Type B pancreatic cell (in vitro differentiated cells): ENCODE measurements around the gene LGR6. TPM values are rescaled to one million over a fixed set of nuclear protein-coding genes. Genes with fewer than 3 reads are reported as not detected.

ENCODE experiments used
- DNase-seq: peaks from one replicate; pipeline ENCODE4 v3.0.0; 2021; ENCODE audit warnings: mixed read lengths; ENCODE audit not compliant: unreplicated experiment; ENCODE audit errors: extremely low spot score
- H3K27ac Mint-ChIP-seq: 2 replicates; pipeline ENCODE4 v1.8.0; 2021; ENCODE audit warnings: mild to moderate bottlenecking, mixed read lengths
- H3K27me3 Mint-ChIP-seq: 2 replicates; pipeline ENCODE4 v1.8.0; 2021; ENCODE audit warnings: mixed read lengths
- H3K36me3 Mint-ChIP-seq: 2 replicates; pipeline ENCODE4 v1.8.0; 2021; ENCODE audit warnings: mixed read lengths
- H3K4me1 Mint-ChIP-seq: one replicate; pipeline ENCODE4 v1.8.0; 2021; ENCODE audit warnings: mixed read lengths; ENCODE audit not compliant: unreplicated experiment
- H3K4me3 Mint-ChIP-seq: 2 replicates; pipeline ENCODE4 v1.8.0; 2021; ENCODE audit warnings: mild to moderate bottlenecking, mixed read lengths
- H3K9me3 Mint-ChIP-seq: 2 replicates; pipeline ENCODE4 v1.8.0; 2021; ENCODE audit warnings: mixed read lengths
- total RNA-seq: library from RNA; stranded (reverse); gene quantifications from 2 replicates; pipeline ENCODE4 v1.2.1, GENCODE V29; 2021; ENCODE audit warnings: low replicate concordance
- TF ChIP-seq, protein P1 (sequence below): fragments of 200-600 bp; sonication (generic); conservative IDR thresholded peaks from 2 replicates; pipeline ENCODE4 v1.5.0; 2021; ENCODE audit warnings: antibody characterized with exemption, mild to moderate bottlenecking

The LGR6 gene
- total RNA-seq, 1 donor from 2014 or later = 2.8 TPM

DNA sequence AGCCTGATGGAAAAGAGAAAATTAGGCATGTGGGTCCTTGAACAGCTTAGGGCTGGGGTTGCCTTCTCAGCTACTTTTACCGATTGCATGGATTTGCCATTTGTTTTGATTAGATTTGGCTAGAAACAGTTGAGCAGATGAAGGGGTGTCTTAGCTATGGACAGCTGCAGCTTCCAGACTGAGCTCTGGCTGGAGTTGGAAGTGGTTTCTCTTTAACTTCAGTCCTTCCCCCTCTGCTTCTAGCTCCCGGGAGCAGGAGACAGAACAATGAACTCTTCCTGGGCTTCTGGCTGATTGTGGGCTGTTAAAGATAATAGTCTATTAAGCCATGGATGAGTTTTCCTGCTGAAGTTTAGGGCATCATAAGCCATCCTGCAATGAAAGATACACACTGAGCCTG is 97.4 kb downstream of the LGR6 start:
- no peaks in the 10 kb centered on the region for H3K36me3 Mint-ChIP-seq
- peaks cover 12% of the 10 kb centered on the region for H3K4me1 Mint-ChIP-seq
- TF ChIP-seq, protein P1, sequence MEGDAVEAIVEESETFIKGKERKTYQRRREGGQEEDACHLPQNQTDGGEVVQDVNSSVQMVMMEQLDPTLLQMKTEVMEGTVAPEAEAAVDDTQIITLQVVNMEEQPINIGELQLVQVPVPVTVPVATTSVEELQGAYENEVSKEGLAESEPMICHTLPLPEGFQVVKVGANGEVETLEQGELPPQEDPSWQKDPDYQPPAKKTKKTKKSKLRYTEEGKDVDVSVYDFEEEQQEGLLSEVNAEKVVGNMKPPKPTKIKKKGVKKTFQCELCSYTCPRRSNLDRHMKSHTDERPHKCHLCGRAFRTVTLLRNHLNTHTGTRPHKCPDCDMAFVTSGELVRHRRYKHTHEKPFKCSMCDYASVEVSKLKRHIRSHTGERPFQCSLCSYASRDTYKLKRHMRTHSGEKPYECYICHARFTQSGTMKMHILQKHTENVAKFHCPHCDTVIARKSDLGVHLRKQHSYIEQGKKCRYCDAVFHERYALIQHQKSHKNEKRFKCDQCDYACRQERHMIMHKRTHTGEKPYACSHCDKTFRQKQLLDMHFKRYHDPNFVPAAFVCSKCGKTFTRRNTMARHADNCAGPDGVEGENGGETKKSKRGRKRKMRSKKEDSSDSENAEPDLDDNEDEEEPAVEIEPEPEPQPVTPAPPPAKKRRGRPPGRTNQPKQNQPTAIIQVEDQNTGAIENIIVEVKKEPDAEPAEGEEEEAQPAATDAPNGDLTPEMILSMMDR = no peak
- H3K9me3 Mint-ChIP-seq = no peaks in the 10 kb centered on the region
- DNase-seq = no peak
- H3K4me3 Mint-ChIP-seq = no peak overlapping the region
- H3K27me3 Mint-ChIP-seq = peaks cover 50% of the 10 kb centered on the region
- H3K27ac Mint-ChIP-seq = no peak overlapping the region

DNA sequence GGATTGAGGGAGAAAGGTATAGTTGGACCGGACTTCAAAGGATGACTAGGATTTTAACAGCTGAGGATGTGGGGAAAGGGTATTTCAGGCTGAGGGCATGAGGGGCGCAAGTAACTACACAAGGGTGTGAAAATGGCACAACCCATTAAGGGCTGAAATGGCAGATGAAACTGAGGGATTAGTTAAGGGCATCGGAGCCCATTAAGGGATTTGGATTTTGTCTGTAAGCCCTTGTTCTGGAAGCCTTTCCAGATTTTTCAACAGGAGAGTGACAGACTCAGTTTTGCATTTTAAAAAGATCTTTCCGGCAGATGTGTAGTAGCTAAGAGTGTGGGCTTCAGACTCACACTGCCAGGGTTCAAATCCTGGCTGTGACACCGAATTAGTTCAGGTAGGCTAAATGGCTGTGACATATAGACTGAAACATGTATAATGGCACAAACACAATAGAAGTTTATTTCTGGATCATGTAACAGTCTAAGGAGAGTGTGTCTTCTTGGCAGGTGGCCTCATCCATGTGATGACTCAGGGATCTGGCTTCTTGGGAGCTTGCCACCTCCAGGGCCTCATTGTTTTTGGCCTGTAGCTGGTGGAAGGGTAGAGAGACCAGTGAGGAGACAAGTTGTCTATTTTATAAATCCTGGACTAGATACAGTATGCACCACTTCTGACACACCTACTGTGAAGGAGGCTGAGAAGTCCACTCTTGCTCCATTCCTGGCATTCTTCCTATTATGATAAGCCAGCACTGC is 98.5 kb downstream of the LGR6 start:
- no peak for DNase-seq
- no peak overlapping the region for H3K27ac Mint-ChIP-seq
- H3K27me3 Mint-ChIP-seq = peaks cover 54% of the 10 kb centered on the region
- TF ChIP-seq, protein P1 = no peak
- H3K9me3 Mint-ChIP-seq = no peaks in the 10 kb centered on the region
- no peak overlapping the region for H3K4me3 Mint-ChIP-seq
- H3K4me1 Mint-ChIP-seq = peaks cover 9% of the 10 kb centered on the region
- H3K36me3 Mint-ChIP-seq = no peaks in the 10 kb centered on the region

DNA sequence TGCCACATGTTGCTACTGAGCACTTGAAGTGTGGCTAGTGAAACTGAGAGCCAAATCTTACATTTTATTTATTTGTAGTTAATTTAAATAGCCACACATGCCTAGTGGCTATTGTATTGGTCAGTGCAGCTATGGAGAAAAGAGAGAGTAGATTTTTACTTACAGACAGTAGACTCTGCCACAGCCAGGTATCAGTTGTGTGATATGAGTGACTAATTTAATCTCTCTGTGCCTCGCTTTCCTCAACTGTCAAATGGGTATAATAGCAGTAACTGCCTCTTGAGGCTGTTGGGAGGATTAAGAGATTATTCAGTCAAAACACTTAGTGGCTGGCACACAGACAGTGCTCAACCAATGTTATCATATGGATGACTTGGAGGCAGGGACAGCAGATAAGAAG is 99.2 kb downstream of the LGR6 start:
- Mint-ChIP-seq H3K9me3 (no peaks in the 10 kb centered on the region), H3K27ac (no peak overlapping the region), H3K27me3 (peaks cover 49% of the 10 kb centered on the region), H3K36me3 (no peaks in the 10 kb centered on the region), H3K4me1 (peaks cover 5% of the 10 kb centered on the region), H3K4me3 (no peak overlapping the region)
- TF ChIP-seq, protein P1 = no peak
- DNase-seq = no peak

DNA sequence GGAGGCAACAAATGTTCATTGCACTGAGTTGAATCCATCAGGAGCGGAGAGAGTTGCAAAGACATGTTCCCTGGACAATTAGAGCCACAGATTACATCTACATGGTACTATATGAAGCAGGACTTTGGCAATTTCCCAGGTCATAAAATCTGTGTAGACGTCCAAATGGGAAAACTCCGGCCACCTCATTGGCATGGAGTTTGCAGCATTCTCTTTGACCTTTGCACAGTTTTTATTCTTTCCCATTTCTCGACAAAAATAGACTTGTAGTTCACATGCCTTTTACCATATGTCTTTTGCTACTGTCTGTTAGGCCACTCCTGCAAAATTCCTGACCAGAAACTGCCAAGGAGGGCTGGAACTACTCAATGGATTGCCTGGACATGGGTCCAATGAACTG is 100.0 kb downstream of the LGR6 start:
- no peaks in the 10 kb centered on the region for H3K9me3 Mint-ChIP-seq
- H3K4me1 Mint-ChIP-seq = peaks cover 5% of the 10 kb centered on the region
- H3K36me3 Mint-ChIP-seq = no peaks in the 10 kb centered on the region
- peaks cover 47% of the 10 kb centered on the region for H3K27me3 Mint-ChIP-seq
- DNase-seq = no peak
- H3K27ac Mint-ChIP-seq = no peak overlapping the region
- no peak overlapping the region for H3K4me3 Mint-ChIP-seq
- TF ChIP-seq, protein P1 = no peak

DNA sequence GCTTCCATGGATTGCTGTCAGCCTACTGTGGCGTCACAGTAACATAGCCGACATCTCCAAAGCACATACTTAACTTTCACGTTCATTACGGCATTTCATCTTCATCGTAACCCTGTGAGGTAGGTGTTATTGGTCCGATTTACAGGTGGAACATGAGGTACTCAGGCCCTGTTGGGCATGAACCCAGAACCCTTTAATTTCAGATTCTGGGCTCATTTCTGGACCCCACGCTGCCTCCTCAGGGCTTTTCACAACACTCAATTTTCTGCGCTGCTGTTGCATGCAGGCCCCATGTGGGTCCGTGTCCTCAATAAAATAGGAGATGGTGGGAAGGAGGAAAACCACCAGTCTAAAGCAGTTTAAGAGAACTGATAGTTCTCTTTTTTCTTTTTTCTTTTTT is 108.6 kb downstream of the LGR6 start:
- Mint-ChIP-seq H3K27ac (no peak overlapping the region), H3K27me3 (peaks cover 28% of the 10 kb centered on the region), H3K4me1 (no peaks in the 10 kb centered on the region), H3K9me3 (no peaks in the 10 kb centered on the region), H3K4me3 (no peak overlapping the region), H3K36me3 (no peaks in the 10 kb centered on the region)
- DNase-seq = no peak
- TF ChIP-seq, protein P1 = no peak

DNA sequence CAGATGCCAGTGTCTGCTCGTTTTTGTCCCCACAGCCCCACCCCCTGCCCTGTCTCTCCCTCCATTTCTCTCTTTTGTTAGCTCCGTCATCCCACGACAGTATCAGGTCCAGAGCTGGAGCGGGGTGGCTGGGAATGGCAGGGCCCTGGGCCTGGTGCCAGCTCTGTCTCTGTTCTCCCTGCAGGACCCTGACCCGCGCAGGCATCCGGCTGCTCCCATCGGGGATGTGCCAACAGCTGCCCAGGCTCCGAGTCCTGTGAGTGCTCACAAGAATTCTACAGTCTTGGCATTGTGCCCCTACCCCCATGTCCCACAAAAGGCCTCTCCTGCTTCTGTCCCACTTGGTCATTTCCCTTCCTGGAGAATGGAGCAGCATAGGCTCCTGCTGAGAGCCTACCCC is 110.8 kb downstream of the LGR6 start:
- no peaks in the 10 kb centered on the region for H3K36me3 Mint-ChIP-seq
- no peaks in the 10 kb centered on the region for H3K9me3 Mint-ChIP-seq
- no peak overlapping the region for H3K4me3 Mint-ChIP-seq
- H3K27me3 Mint-ChIP-seq = peaks cover 21% of the 10 kb centered on the region
- no peak overlapping the region for H3K27ac Mint-ChIP-seq
- H3K4me1 Mint-ChIP-seq = no peaks in the 10 kb centered on the region
- DNase-seq = no peak
- TF ChIP-seq, protein P1 = no peak
